Nephron progenitor cell (in vitro differentiated cells): ENCODE data around the gene ZFHX3.
A peak's percentile ranks its signal among the peaks of the same experiment; 100 is the strongest.

Source experiments
- DNase-seq: peaks from one replicate; pipeline ENCODE4 v3.0.0; 2021
- H3K27ac Mint-ChIP-seq: 2 replicates; pipeline ENCODE4 v1.8.0; 2021; ENCODE audit warnings: mild to moderate bottlenecking, moderate library complexity, mixed read lengths
- H3K27me3 Mint-ChIP-seq: 2 replicates; pipeline ENCODE4 v1.8.0; 2021; ENCODE audit warnings: mild to moderate bottlenecking, low read depth, mixed read lengths; ENCODE audit not compliant: poor library complexity
- H3K36me3 Mint-ChIP-seq: 2 replicates; pipeline ENCODE4 v1.8.0; 2021; ENCODE audit warnings: low read depth, mixed read lengths
- H3K4me1 Mint-ChIP-seq: 2 replicates; pipeline ENCODE4 v1.8.0; 2021; ENCODE audit warnings: mixed read lengths
- H3K4me3 Mint-ChIP-seq: 2 replicates; pipeline ENCODE4 v1.8.0; 2021; ENCODE audit warnings: mild to moderate bottlenecking, moderate library complexity, mixed read lengths
- H3K9me3 Mint-ChIP-seq: 2 replicates; pipeline ENCODE4 v1.8.0; 2021; ENCODE audit warnings: mild to moderate bottlenecking, moderate library complexity, mixed read lengths
- CTCF ChIP-seq: fragments of 200-600 bp; sonication (generic); IDR thresholded peaks from 2 replicates; pipeline ENCODE4 v1.5.0; 2021; ENCODE audit warnings: antibody characterized with exemption

ZFHX3 gene, protein sequence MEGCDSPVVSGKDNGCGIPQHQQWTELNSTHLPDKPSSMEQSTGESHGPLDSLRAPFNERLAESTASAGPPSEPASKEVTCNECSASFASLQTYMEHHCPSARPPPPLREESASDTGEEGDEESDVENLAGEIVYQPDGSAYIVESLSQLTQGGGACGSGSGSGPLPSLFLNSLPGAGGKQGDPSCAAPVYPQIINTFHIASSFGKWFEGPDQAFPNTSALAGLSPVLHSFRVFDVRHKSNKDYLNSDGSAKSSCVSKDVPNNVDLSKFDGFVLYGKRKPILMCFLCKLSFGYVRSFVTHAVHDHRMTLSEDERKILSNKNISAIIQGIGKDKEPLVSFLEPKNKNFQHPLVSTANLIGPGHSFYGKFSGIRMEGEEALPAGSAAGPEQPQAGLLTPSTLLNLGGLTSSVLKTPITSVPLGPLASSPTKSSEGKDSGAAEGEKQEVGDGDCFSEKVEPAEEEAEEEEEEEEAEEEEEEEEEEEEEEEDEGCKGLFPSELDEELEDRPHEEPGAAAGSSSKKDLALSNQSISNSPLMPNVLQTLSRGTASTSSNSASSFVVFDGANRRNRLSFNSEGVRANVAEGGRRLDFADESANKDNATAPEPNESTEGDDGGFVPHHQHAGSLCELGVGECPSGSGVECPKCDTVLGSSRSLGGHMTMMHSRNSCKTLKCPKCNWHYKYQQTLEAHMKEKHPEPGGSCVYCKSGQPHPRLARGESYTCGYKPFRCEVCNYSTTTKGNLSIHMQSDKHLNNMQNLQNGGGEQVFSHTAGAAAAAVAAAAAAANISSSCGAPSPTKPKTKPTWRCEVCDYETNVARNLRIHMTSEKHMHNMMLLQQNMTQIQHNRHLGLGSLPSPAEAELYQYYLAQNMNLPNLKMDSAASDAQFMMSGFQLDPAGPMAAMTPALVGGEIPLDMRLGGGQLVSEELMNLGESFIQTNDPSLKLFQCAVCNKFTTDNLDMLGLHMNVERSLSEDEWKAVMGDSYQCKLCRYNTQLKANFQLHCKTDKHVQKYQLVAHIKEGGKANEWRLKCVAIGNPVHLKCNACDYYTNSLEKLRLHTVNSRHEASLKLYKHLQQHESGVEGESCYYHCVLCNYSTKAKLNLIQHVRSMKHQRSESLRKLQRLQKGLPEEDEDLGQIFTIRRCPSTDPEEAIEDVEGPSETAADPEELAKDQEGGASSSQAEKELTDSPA (N-terminal part only)

DNA sequence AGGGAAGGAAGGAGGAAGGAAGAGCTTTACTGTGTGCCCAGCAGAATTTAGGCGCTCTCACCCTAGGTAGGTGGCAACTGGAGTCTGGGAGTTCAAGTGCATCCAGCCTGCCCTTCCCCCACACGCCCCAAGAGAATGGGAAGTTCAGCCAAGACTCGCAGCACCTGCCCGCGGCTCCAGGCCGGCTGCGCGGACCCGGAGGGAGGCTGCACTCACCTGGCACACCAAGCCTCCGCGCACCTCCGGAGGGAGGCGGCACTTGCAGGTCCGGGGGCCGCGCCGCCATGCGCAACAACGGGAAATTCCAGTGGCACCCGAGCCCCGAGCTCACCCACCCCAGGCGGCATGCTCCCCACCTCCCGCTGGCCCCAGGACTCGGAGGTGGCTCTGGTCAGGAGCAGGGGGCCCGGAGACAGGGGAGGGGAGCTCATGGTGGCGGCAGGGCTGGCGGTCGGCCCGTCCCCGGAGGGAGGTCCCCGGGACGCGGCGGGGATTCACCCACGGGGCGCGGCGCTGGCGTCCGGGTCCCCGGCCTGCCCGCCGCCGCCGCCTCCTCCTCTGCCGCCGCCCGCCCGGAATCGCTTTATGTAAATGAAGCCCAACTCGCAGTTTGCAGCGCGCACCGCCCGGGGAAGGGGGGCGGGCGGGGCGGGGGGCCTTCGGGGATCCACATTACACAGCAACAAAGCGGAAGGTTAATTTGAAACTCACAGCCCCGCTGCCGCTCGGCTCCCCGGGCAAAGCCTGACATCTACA, at the start of gene ZFHX3:
Gene ZFHX3 (minus strand): TSS at position 593 of the 756 bp plus-strand sequence. CDS start 87,983 bp downstream, outside the sequence.
- H3K36me3 Mint-ChIP-seq, result no peaks in the 10 kb centered on the region
- H3K9me3 Mint-ChIP-seq, result no peaks in the 10 kb centered on the region
- H3K4me1 Mint-ChIP-seq, result peaks cover 48% of the 10 kb centered on the region
- no peak for TF ChIP-seq CTCF
- peak within 1 kb of the TSS; percentile 93 for H3K27ac Mint-ChIP-seq
- peaks cover 7% of the 10 kb centered on the region for H3K27me3 Mint-ChIP-seq
- peak; percentile 78 for DNase-seq
- peak within 1 kb of the TSS; percentile 87 for H3K4me3 Mint-ChIP-seq

- Mint-ChIP-seq H3K27ac (no peak overlapping the region), H3K4me3 (no peak overlapping the region), H3K9me3 (no peaks in the 10 kb centered on the region), H3K4me1 (peaks cover 31% of the 10 kb centered on the region), H3K27me3 (peaks cover 16% of the 10 kb centered on the region), H3K36me3 (no peaks in the 10 kb centered on the region)
- DNase-seq, result no peak
- no peak for TF ChIP-seq CTCF
These were observed 48.6 kb upstream of the ZFHX3 start for GRCh38 chr16:73096510-73096909.

- Mint-ChIP-seq H3K27ac (no peak overlapping the region), H3K4me1 (peaks cover 32% of the 10 kb centered on the region), H3K4me3 (no peak overlapping the region), H3K9me3 (no peaks in the 10 kb centered on the region), H3K27me3 (peaks cover 16% of the 10 kb centered on the region), H3K36me3 (no peaks in the 10 kb centered on the region)
- DNase-seq, result peak; percentile 42
- no peak for TF ChIP-seq CTCF
These were observed 48.0 kb upstream of the ZFHX3 start for GRCh38 chr16:73095885-73096421.

- peaks cover 16% of the 10 kb centered on the region for H3K27me3 Mint-ChIP-seq
- DNase-seq, result no peak
- H3K36me3 Mint-ChIP-seq, result no peaks in the 10 kb centered on the region
- no peak overlapping the region for H3K27ac Mint-ChIP-seq
- H3K4me3 Mint-ChIP-seq, result no peak overlapping the region
- H3K4me1 Mint-ChIP-seq, result peaks cover 32% of the 10 kb centered on the region
- TF ChIP-seq CTCF, result no peak
- no peaks in the 10 kb centered on the region for H3K9me3 Mint-ChIP-seq
These were observed 47.4 kb upstream of the ZFHX3 start for GRCh38 chr16:73095142-73095820.

DNA sequence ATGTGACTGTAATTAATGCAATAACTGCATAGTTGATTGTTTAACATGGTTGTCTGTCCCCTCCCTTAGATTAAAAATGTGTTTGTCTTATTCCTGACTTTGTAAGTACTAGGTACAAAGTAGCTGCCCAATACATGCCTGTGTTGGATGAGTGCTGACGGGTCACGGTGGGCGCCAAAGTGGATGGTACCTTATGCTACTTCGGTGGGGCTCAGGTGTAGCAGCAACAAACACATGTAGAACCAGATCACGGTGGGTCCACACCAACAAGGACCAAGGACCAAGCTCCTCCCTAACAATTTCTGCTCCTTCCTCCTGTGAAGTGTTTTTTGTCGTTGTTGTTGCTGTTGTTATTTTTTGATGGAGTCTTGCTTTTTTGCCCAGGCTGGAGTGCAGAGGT, 46.4 kb upstream of the ZFHX3 start:
- Mint-ChIP-seq H3K4me3 (no peak overlapping the region), H3K27ac (peak overlapping the region; percentile 33), H3K9me3 (no peaks in the 10 kb centered on the region), H3K4me1 (peaks cover 32% of the 10 kb centered on the region), H3K27me3 (peaks cover 10% of the 10 kb centered on the region), H3K36me3 (no peaks in the 10 kb centered on the region)
- TF ChIP-seq CTCF, result no peak
- no peak for DNase-seq
